Measurements from ENCODE around the gene PMIS2.

Gene PMIS2

DNA sequence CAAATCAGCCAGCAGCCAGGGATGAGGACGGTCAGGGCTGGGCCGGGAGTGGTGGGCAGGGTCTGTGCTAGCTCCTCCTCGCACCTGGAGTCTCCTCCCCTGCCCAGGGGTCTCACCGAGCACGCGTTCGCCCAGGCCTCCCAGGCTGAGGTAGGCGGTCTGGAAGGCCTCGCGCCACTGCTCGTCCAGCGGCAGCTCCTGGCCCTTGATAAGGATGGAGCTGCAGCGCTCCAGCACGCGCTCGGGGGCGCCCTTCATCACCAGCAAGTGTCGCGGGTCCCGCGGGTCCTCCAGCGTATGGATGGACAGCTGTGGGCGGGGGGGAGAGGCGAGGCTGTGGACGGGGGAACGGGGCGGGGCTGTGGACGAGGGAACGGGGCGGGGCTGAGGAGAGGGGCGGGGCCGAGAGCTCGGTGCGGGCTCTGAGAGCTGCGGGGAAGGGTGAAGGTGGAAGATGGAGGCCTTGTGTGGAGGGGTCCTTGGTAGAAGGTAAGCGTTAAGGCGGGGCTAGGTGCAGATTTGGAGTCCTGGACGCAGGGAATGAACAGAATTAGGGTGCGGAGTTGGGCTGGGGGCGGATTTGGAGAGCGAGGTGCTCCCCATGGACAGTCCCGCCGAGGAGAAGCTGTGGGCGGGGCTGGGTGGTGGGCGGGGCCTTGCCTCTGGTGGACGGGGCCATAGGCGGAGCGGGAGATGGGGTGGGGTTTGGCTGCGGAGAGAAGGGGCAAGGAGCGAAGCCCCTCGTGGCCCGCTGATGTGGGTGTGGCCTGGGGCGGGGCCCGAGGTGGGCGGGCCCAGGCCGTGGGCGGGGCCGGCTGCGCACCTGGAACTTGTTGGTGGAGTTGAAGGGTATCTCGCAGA lies 28.2 kb upstream of the PMIS2 start:
- Histone ChIP-seq H3K4me3 (ENCODE audit: low read length) (peak overlapping the region; percentile 84), H3K9ac (ENCODE audit: low read depth, low read length) (peak overlapping the region; percentile 64; the same call in 1 of the 2 replicates), H3K27ac (ENCODE audit: low read length) (no peak overlapping the region), H3K27me3 (ENCODE audit: insufficient read depth, low read length) (peaks cover 50% of the 10 kb centered on the region), H3K9me3 (ENCODE audit: insufficient read depth, low read depth, low read length) (no peaks in the 10 kb centered on the region), H3K36me3 (ENCODE audit: insufficient read depth, low read depth, low read length) (no peaks in the 10 kb centered on the region), H3K4me1 (ENCODE audit: insufficient read depth, low read length) (no peaks in the 10 kb centered on the region)

DNA sequence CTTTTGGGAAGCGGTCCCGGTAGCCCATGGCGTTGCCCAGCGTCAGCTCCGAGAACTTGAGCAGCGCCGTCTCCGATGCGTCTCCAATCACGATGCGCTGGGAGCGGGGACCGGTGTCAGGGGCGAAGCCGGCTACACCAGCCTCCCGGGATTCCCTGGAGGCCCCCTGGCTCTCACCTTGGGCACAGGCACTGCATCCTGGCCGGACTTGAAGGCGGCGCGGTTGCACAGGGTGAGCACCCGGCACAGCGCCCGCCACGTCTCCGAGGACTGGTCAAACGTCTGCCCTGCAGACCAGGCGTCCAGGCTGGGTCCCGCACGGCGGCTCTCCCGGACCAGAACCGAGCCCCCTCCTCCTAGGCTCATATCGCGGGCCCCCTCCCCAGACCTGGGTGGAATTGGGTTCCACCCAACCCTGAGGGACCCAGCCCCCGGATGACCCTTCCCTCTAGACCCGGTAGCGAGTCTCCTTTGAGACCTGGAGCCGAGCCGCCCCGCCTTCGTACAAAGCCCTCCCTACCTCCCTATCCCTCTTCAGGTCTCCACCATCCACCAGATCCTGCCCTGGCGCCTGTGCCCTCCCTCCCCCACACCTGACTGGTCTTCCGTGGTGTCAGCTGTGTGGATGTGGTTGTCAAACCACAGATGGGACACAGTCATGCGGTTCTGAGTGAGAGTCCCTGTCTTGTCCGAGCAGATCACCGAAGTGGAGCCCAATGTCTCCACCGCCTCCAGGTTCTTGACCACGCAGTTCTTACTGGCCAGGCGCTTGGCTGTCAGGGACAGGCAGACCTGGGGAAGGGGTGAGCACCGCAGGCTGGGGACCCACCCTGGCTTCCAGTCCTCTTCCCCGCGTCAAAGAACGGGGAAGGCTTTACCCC lies 27.3 kb upstream of the PMIS2 start:
- peaks cover 50% of the 10 kb centered on the region for H3K27me3 ChIP-seq (ENCODE audit: insufficient read depth, low read length)
- H3K36me3 ChIP-seq (ENCODE audit: insufficient read depth, low read depth, low read length) = no peaks in the 10 kb centered on the region
- H3K9me3 ChIP-seq (ENCODE audit: insufficient read depth, low read depth, low read length) = no peaks in the 10 kb centered on the region
- H3K4me3 ChIP-seq (ENCODE audit: low read length) = peak overlapping the region; percentile 84
- H3K27ac ChIP-seq (ENCODE audit: low read length) = no peak overlapping the region
- H3K4me1 ChIP-seq (ENCODE audit: insufficient read depth, low read length) = no peaks in the 10 kb centered on the region
- no peak overlapping the region for H3K9ac ChIP-seq (ENCODE audit: low read depth, low read length)

- no peak overlapping the region for H3K27ac ChIP-seq (ENCODE audit: low read length)
- H3K4me1 ChIP-seq (ENCODE audit: insufficient read depth, low read length) = no peaks in the 10 kb centered on the region
- no peak overlapping the region for H3K4me3 ChIP-seq (ENCODE audit: low read length)
- no peaks in the 10 kb centered on the region for H3K36me3 ChIP-seq (ENCODE audit: insufficient read depth, low read depth, low read length)
- H3K9me3 ChIP-seq (ENCODE audit: insufficient read depth, low read depth, low read length) = no peaks in the 10 kb centered on the region
- no peak overlapping the region for H3K9ac ChIP-seq (ENCODE audit: low read depth, low read length)
- peaks cover 50% of the 10 kb centered on the region for H3K27me3 ChIP-seq (ENCODE audit: insufficient read depth, low read length)
Observed at GRCh38 chr19:35559281-35559659, 26.7 kb upstream of the PMIS2 start.

- H3K4me1 ChIP-seq (ENCODE audit: insufficient read depth, low read length) = no peaks in the 10 kb centered on the region
- H3K27ac ChIP-seq (ENCODE audit: low read length) = no peak overlapping the region
- no peaks in the 10 kb centered on the region for H3K36me3 ChIP-seq (ENCODE audit: insufficient read depth, low read depth, low read length)
- no peak overlapping the region for H3K4me3 ChIP-seq (ENCODE audit: low read length)
- no peaks in the 10 kb centered on the region for H3K9me3 ChIP-seq (ENCODE audit: insufficient read depth, low read depth, low read length)
- H3K9ac ChIP-seq (ENCODE audit: low read depth, low read length) = no peak overlapping the region
- peaks cover 50% of the 10 kb centered on the region for H3K27me3 ChIP-seq (ENCODE audit: insufficient read depth, low read length)
Observed at GRCh38 chr19:35559781-35560180, 26.2 kb upstream of the PMIS2 start.

DNA sequence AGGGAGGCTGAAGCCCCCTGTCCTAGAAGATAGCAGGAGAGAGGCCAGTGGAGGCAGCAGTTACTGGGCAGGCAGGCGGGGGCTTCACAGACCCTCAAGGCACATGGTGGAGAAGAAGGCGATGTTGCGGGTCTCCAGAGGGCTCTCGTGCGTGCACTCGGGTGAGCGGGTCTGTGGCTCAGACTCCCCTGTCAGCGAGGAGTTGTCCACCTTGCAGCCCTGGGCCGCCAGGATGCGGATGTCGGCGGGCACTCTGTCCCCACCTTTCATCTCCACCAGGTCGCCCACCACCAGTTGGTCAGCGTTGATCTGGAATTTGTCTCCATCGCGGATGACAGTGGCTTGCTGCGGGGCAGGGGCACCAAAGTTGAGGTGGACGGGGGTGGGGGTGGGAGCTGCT lies 25.7 kb upstream of the PMIS2 start:
- Histone ChIP-seq H3K27me3 (ENCODE audit: insufficient read depth, low read length) (peaks cover 50% of the 10 kb centered on the region), H3K27ac (ENCODE audit: low read length) (no peak overlapping the region), H3K36me3 (ENCODE audit: insufficient read depth, low read depth, low read length) (no peaks in the 10 kb centered on the region), H3K9ac (ENCODE audit: low read depth, low read length) (no peak overlapping the region), H3K9me3 (ENCODE audit: insufficient read depth, low read depth, low read length) (no peaks in the 10 kb centered on the region), H3K4me1 (ENCODE audit: insufficient read depth, low read length) (no peaks in the 10 kb centered on the region), H3K4me3 (ENCODE audit: low read length) (no peak overlapping the region)

- Histone ChIP-seq H3K4me1 (ENCODE audit: insufficient read depth, low read length) (no peaks in the 10 kb centered on the region), H3K9ac (ENCODE audit: low read depth, low read length) (no peak overlapping the region), H3K4me3 (ENCODE audit: low read length) (no peak overlapping the region), H3K27ac (ENCODE audit: low read length) (no peak overlapping the region), H3K27me3 (ENCODE audit: insufficient read depth, low read length) (peaks cover 50% of the 10 kb centered on the region), H3K9me3 (ENCODE audit: insufficient read depth, low read depth, low read length) (no peaks in the 10 kb centered on the region), H3K36me3 (ENCODE audit: insufficient read depth, low read depth, low read length) (no peaks in the 10 kb centered on the region)
Observed at GRCh38 chr19:35560677-35561076, 25.3 kb upstream of the PMIS2 start.

GRCh38 chr19:35561436-35561835 lies 24.5 kb upstream of the PMIS2 start:
- Histone ChIP-seq H3K27ac (ENCODE audit: low read length) (no peak overlapping the region), H3K4me3 (ENCODE audit: low read length) (no peak overlapping the region), H3K9me3 (ENCODE audit: insufficient read depth, low read depth, low read length) (no peaks in the 10 kb centered on the region), H3K9ac (ENCODE audit: low read depth, low read length) (no peak overlapping the region), H3K36me3 (ENCODE audit: insufficient read depth, low read depth, low read length) (no peaks in the 10 kb centered on the region), H3K4me1 (ENCODE audit: insufficient read depth, low read length) (no peaks in the 10 kb centered on the region), H3K27me3 (ENCODE audit: insufficient read depth, low read length) (peaks cover 43% of the 10 kb centered on the region)

DNA sequence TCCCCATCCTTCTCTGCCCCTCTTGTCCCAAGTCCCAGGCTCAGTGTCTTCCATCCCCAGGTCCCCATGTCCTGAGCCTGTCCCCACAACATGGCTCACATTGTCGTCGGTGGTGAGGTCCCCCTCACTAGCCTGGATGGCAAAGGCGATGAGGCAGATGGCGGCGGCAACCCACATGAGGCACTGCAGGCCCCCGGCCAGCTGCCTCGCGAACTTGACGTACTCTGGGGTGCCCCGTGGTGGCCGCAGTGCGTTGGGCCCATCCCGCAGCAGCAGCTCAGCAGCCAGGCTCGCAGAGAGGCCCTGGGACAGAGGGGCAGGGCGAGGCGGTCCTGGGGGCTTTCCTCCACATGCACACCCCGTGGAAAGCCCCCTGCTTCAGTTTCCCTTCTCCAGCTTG lies 23.6 kb upstream of the PMIS2 start:
- no peaks in the 10 kb centered on the region for H3K4me1 ChIP-seq (ENCODE audit: insufficient read depth, low read length)
- H3K9me3 ChIP-seq (ENCODE audit: insufficient read depth, low read depth, low read length) = no peaks in the 10 kb centered on the region
- H3K27me3 ChIP-seq (ENCODE audit: insufficient read depth, low read length) = peaks cover 34% of the 10 kb centered on the region
- no peak overlapping the region for H3K4me3 ChIP-seq (ENCODE audit: low read length)
- H3K27ac ChIP-seq (ENCODE audit: low read length) = no peak overlapping the region
- no peaks in the 10 kb centered on the region for H3K36me3 ChIP-seq (ENCODE audit: insufficient read depth, low read depth, low read length)
- no peak overlapping the region for H3K9ac ChIP-seq (ENCODE audit: low read depth, low read length)

DNA sequence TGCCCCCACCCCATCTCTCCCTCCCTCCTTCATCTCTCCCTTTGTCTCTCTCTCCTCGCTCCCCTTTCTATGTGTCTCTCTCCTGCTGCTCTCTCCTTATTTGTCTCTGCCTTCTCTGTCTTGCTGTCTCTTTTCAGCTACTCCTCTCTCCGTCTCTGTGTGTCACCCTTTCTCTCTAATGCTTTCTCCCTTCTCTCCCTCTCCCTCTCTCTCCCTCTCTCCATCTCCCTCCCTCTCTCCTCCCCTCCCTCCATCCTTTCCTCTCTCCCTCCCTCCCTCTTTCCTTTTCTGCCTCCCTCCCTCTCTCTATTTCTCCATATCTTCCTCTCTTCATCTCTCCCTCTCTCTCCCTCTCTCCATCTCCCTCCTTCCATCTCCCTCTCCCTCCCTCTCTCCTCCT lies 23.2 kb upstream of the PMIS2 start:
- Histone ChIP-seq H3K4me1 (ENCODE audit: insufficient read depth, low read length) (no peaks in the 10 kb centered on the region), H3K27me3 (ENCODE audit: insufficient read depth, low read length) (peaks cover 32% of the 10 kb centered on the region), H3K36me3 (ENCODE audit: insufficient read depth, low read depth, low read length) (no peaks in the 10 kb centered on the region), H3K27ac (ENCODE audit: low read length) (no peak overlapping the region), H3K4me3 (ENCODE audit: low read length) (no peak overlapping the region), H3K9ac (ENCODE audit: low read depth, low read length) (no peak overlapping the region), H3K9me3 (ENCODE audit: insufficient read depth, low read depth, low read length) (no peaks in the 10 kb centered on the region)

- Histone ChIP-seq H3K9ac (ENCODE audit: low read depth, low read length) (no peak within 1 kb of the TSS), H3K36me3 (ENCODE audit: insufficient read depth, low read depth, low read length) (no peaks in the 10 kb centered on the region), H3K4me3 (ENCODE audit: low read length) (no peak within 1 kb of the TSS), H3K9me3 (ENCODE audit: insufficient read depth, low read depth, low read length) (no peaks in the 10 kb centered on the region), H3K27me3 (ENCODE audit: insufficient read depth, low read length) (peaks cover 31% of the 10 kb centered on the region), H3K4me1 (ENCODE audit: insufficient read depth, low read length) (no peaks in the 10 kb centered on the region), H3K27ac (ENCODE audit: low read length) (no peak within 1 kb of the TSS)
Observed at GRCh38 chr19:35563207-35563829, 22.7 kb upstream of the PMIS2 start, which contains the start of gene ATP4A. ATP4A (minus strand) TSS chr19:35563658; CDS start chr19:35563629, 29 bp downstream.

DNA sequence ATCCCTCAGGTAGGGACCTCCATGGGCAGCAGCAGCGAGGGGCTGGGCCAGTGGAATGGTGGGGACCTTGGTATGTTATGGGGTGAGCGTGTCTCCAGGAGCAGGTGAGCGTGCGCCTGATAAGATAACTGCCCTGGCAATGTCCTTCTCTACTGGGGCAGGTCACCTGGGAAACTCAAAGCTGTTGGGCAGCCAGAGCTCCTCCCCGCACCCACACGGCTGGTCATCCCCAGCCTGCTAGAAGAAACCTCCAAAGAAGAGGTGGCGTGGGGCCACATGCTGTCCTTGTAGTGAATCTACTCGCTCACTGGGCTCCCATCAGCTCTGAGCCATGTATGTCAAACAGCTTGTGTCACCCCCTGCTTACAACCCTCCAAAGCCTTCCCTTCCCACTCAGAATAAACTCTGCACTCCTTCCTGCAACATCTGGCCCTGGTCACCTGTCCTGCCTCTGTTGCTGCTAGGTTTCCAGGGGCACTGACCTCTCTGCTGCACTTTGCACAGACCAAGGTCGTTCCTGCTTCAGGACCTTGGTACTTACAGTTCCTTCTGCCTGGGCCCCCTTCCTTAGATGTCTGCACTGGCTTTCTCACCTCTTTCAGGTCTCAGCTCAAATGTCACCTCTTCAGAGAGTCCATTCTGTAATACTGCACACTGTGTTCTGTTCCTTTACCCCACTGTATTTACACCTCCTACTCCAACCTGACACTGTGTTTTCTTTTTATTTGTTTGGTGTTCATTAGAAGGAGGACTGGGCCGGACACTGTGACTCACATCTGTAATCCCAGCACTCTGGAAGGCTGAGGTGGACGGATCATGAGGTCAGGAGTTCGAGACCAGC lies 20.7 kb upstream of the PMIS2 start:
- Histone ChIP-seq H3K36me3 (ENCODE audit: insufficient read depth, low read depth, low read length) (no peaks in the 10 kb centered on the region), H3K27ac (ENCODE audit: low read length) (no peak overlapping the region), H3K27me3 (ENCODE audit: insufficient read depth, low read length) (peaks cover 12% of the 10 kb centered on the region; the same call in 1 of the 2 replicates), H3K9me3 (ENCODE audit: insufficient read depth, low read depth, low read length) (no peaks in the 10 kb centered on the region), H3K9ac (ENCODE audit: low read depth, low read length) (no peak overlapping the region), H3K4me3 (ENCODE audit: low read length) (no peak overlapping the region), H3K4me1 (ENCODE audit: insufficient read depth, low read length) (no peaks in the 10 kb centered on the region)

Data from iPS-20b (cell line).